Stimulated activated CD8-positive, alpha-beta memory T cell treated with anti-CD3 and anti-CD28 coated beads, Interleukin-12 subunit alpha, Interleukin-12 subunit beta, amount 100 ng/mL, for 24 hours (primary cell): ENCODE measurements around the gene NBPF11.
"Not testable (repeated sequence)": the region's sequence is repeated elsewhere in the genome, so short reads cannot be mapped to it uniquely, and the experiment has no call there.

Source experiments
- DNase-seq: peaks from one replicate; pipeline ENCODE4 v3.0.0-alpha.2; 2020; ENCODE audit errors: extremely low read depth

Gene NBPF11

DNA sequence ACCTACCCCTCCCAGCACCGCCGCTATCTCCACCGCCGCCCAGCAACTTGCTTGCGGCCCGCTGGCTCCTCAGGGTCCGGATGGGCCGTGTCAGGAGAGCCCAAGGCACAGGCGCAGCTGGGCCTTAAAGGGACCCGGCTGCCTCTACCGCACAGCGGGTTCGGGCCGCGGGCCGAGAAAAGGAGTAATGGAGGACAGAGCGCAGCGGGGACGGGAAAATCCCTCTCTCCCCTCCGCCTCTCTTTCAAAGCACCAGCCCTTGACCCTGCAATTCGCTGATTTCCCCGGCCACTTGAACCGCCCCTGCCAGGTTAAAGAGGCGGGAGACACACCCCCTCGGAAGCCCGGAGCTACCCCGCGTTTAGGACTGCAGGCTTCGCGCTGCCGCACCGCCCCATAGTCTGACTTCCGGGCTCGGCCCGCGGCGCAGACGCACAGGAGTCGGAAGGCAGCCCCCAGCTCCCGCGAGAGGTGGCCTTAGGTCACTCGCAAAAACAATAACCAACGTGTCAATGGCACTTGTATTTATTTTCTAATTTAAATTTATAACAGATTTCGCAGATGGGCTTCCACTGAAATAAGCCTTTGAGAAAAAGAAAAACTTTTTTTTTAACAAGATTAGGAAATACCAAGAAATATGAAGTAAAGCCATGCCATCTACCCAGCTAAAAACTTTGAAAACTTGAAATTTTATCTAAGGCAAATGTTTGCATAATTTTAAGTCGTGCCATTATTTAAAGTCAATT is at the start of gene NBPF11:
TSS of gene NBPF11 (minus strand) at position 371 of the 746 bp plus-strand sequence. CDS start 25,278 bp downstream, outside the sequence.
- peak; percentile 67 for DNase-seq

DNA sequence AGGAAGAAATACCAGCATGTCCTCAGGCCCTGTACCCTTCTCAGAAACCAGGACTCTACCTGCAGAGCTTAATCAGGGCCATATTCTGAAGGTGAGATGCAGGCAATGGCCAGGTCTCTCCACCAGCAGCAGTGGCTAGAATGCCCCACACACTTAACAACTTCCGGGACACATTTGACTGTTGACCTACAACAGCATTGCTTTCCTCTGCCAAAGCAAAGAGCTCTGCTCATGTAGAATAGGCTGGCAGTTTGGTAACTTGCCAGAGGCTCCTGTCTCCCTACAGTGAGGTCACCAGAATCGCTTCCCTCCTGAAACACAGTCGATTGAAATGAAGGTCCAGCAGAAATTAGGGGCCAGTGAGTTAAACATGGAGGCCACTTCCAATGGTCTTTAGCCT is 45.3 kb upstream of the NBPF11 start:
- not testable (repeated sequence) for DNase-seq

DNA sequence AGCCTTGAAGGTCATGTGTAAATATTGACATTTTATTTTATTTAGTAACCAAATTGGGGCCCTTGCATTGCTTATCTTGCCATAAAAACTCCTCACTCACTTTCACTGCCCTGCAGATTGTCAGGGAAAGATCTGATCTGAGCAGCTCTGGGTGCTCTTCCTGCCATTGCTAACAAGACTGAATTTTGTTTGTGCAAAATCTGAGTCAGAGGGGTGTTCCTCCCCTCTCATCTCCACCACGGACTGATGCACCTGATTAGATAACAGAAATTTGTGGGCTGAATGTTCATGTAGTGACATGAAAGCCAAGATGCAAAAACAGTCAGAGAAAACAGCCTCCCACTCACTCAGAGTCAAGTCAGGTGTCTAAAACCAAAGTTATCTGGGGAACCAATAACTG is 44.9 kb upstream of the NBPF11 start:
- not testable (repeated sequence) for DNase-seq

- not testable (repeated sequence) for DNase-seq
These were observed 43.0 kb upstream of the NBPF11 start for GRCh38 chr1:148195115-148195514.

DNA sequence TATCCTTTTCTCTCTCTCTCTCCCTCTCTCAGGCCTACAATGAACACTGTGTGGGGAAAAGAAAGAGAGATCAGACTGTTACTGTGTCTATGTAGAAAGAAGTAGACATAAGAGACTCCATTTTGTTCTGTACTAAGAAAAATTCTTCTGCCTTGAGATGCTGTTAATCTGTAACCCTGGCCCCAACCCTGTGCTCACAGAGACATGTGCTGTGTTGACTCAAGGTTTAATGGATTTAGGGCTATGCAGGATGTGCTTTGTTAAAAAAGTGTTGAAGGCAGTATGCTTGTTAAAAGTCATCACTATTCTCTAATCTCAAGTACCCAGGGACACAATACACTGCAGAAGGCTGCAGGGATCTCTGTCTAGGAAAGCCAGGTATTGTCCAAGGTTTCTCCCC is 36.7 kb upstream of the NBPF11 start:
- not testable (repeated sequence) for DNase-seq

DNA sequence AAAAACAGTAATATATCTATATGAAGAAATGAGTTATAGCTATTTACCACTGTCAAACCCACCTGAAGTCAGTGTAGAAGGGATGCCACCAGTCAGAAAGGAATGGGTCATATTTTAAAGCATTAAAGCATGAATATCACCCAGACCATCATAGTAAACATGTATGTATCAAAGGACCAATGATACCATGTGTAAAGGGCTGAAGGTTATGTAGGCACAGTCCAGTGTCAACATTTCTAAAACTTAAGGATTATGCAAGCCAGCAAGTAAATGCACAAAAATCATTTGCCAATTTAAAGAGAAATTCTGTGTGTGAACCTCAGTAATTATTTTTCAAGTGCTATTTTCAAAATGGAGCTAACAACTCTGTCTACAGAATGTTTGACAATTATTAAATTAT is 26.6 kb upstream of the NBPF11 start:
- DNase-seq, result not testable (repeated sequence)

DNA sequence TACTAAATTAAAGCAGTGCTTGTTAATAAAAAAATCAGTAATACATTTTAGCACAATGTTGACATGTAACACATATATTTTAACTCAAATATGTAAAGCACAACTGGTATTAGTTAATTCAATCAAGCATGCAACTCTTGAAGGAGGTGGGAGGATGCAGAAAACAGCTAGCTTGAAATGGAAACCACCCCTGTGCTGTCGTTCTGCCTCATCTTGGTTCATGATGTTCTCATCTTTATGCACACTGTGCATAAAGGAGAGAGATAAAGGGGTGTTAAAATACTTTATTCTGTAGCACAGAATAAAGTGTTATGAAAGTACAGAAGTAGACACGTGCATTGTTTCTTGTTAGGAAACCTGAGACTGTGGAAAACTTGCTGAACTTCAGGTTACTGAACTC is 23.3 kb upstream of the NBPF11 start:
- DNase-seq, result not testable (repeated sequence)

GRCh38 chr1:148171995-148172394 is 19.9 kb upstream of the NBPF11 start:
- DNase-seq, result not testable (repeated sequence)

GRCh38 chr1:148166558-148167492 is 14.7 kb upstream of the NBPF11 start:
- DNase-seq, result no peak

DNA sequence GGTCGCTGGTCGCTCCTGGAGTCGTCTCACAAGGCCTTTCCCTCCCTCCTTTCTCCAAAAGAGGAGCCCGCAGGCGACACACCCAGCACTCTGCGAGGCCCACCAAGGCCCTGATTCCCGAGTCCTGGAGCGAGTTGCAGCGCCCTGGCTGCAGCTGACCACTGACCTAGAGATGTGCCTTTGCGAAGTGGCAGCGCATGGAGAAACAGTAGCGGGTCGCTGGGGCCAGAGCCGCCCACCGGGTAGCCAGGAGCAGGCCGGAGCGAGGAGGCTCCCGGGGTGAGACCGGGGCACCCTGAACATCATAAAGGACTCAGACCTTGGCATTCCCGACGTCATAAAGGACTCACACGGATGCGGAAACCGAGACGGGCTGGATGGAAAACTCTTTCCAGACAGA is 10.3 kb upstream of the NBPF11 start:
- no peak for DNase-seq

DNA sequence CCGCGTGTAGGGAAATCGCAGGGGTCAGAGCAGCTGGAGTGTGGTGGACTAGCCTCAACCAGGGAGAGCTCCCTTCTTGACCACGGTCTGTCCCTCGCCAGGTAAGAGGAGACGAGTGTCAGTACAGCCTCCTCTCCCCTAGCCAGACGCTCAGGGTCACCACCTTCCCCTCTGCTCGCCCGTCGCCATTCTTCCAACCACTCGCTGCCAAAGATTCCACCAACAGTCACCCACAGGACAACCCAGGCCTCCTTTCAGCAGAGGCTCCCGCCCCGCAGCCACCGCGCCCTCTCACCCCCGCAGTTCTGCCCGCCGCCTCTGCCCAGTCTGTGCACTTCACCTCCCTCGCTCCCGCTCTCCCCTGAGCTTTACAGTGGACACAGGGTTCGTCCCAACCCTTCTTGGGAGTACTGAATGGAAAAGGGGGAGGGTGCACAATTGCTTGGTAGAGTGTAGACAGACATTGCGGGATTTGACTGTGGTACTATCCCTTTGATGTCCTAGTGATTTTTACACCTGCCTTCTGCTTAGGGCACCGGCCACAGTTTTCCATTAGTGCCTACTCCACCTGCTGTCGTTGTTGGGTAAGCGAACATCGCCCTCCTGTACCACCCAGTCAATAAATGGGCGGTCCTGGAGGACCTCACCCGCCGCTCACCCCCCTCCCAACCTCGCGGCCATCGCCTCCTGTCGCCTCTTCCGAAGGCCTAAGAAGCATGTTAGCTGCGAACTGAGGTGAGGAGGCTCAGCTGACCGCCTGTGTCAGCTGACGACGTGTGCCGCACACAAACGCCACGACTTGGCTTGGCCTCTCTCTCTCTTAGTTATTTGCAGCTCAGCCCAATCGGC is 9.2 kb upstream of the NBPF11 start:
- DNase-seq, result no peak

- DNase-seq, result no peak
These were observed 8.4 kb upstream of the NBPF11 start for GRCh38 chr1:148160343-148161052.

DNA sequence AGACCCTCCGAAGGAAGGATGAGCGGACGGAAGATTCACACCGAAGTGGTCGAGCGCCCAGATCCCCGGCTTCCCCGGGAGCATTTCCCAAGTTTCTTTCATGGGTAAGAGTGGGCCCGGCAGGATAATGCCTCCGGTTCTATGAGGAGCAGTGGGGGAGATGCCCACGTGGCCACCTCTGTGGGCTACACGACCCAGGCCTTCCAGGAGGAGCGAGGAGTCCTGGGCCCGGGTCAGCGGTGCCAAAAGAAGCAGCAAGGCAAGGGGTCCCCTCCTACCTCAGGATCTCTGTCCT is 7.9 kb upstream of the NBPF11 start:
- DNase-seq, result no peak

DNA sequence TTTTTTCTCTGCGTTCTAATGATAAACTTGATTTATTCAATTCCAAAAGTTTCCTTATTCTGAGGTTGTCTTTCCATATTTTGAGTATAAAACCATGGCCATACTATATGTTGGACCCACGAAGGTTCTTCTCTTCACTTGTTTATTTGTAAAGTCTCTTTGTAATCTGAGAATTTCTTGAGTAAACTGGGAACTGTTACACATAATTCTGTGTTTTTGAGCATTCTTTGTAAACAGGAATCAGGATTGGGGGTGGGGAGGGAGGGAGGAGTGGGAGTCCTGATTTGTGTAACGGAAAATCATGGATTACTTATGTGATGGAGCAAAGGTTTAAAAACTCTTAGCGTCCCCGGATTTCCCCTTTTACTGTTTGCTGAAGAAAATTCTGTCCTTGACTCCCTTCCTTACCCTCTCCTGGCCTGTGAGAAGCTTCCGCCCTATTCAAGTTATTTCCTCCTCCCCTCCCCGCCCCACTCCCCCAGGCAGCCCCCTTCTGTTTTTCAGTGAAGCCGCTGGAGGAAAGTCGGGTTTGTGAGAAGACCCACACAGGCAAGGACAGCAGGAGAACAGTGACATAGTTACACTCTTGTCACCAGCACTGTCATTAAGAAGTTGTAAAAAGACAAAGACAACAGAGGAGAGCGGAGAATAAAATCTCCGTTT is 6.4 kb upstream of the NBPF11 start:
- DNase-seq, result no peak

DNA sequence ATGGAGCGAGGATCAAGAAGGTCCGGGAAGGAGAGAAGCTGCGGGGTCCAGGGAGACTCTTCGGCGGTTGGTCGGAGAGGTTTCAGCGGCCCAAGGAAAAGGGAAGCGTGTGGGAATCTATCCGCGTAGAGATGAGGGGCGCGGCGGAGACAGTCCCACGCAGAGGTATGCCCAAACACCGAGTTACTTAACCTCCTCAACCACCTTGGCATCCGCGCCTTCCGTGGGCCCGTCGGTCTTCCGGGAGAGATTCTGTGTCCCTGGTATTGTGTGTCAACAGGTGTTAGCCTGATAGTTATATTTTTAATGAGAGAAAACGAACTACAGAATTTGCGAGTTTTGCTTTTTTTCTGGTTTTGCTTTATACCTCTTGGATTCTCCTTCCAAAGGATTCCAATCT is 5.7 kb upstream of the NBPF11 start:
- not testable (repeated sequence) for DNase-seq

GRCh38 chr1:148155494-148156275 is 3.6 kb upstream of the NBPF11 start:
- DNase-seq, result not testable (repeated sequence)

GRCh38 chr1:148152795-148153194 is 714 bp upstream of the NBPF11 start:
- DNase-seq, result not testable (repeated sequence)

DNA sequence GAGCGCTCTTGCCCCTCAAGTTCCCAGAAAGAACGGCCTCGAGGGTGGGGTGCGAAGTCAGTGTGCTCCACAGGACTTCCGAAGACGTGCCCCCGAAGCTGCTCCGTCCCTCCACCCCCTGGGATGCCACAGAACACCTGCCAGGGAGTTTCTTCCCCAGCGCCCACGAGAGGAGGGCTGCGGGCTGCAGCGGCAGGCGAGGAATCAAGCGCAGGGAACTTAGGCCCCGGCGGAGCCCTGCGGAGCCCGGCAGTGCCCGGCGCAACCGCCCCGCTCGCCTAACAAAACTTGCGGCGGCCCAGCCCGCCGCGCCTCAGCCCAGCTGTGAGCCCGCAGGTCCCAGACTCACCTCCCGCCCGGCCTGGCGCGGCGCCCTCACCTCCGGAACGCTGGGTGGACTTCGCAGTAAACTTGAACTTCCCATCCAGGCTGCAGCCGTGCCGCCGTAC is 686 bp downstream of the NBPF11 start:
- DNase-seq, result not testable (repeated sequence)

- not testable (repeated sequence) for DNase-seq
These were observed 1.1 kb downstream of the NBPF11 start for GRCh38 chr1:148150945-148151344.

DNA sequence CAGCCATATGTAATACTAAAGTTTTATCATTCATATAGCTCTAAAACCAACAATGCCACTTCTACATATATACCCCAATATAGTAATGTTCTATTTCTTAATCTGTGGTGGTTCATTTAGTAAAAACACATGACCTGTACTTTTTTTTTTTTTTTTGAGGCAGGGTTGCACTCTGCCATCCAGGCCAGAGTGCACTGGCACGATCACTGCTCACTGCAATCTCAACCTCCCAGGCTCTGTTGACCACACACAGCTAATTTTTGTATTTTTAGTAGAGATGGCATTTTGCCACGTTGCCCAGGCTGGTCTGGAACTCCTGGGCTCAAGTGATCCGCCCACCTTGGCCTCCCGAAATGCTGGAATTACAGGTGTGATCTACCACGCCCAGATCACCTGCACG is 2.1 kb downstream of the NBPF11 start:
- not testable (repeated sequence) for DNase-seq
